Lower leg skin (tissue), 4 donors: ENCODE results near the gene ABCA10. TPM values are rescaled to one million over a fixed set of nuclear protein-coding genes. Genes with fewer than 3 reads are reported as not detected.
A peak's percentile ranks its signal among the peaks of the same experiment; 100 is the strongest.

ENCODE experiments used
- DNase-seq, 2 donors: peaks; one replicate each; pipeline ENCODE4 v3.0.0-alpha.2; 2019; ENCODE audit warnings: low spot score in 2 of 2
- H3K4me3 ChIP-seq: fragments of 200-600 bp; sonication (generic); 2 replicates; pipeline ENCODE4 v1.5.1; 2017; ENCODE audit warnings: mild to moderate bottlenecking, low read depth; ENCODE audit not compliant: poor library complexity, severe bottlenecking
- POLR2A ChIP-seq, 2 donors: fragments of 450-650 bp; IDR thresholded peaks; one replicate each; pipeline ENCODE4 v1.6.1; 2016 to 2017; ENCODE audit warnings: antibody characterized with exemption in 2 of 2, mild to moderate bottlenecking in 1 of 2, moderate library complexity in 1 of 2
- WGBS, 2 donors: methylation state at CpG; one replicate each; pipeline ENCODE4 v1.1.5; 2018; 5-methylcytosine and 5-hydroxymethylcytosine counted together
- intact Hi-C: fragments of 100-400 bp; cut with DNase I; formaldehyde crosslinking; loops from one replicate; pipeline ENCODE4 v1.15.0; 2023; ENCODE audit warnings: low total_unique reads
- total RNA-seq, 4 donors: library from RNA; depleted of rRNA; stranded (reverse); fragments of >200 nt; gene quantifications; one replicate each; pipeline ENCODE4 v1.1.0, GENCODE V29; 2016
- TF ChIP-seq, protein P1 (sequence below), 3 donors: fragments of 450-650 bp; IDR thresholded peaks; one replicate each; pipeline ENCODE4 v1.5.1; 2016; ENCODE audit warnings: antibody characterized with exemption in 3 of 3, mild to moderate bottlenecking in 3 of 3, moderate library complexity in 2 of 3

Gene ABCA10
- total RNA-seq, 4 donors from 2014 or later = 1.9 to 8.9 (median 3.6) TPM

GRCh38 chr17:69143151-69143550 is 85.5 kb downstream of the ABCA10 start:
- intact Hi-C loops = no loop called here
- TF ChIP-seq, protein P1, sequence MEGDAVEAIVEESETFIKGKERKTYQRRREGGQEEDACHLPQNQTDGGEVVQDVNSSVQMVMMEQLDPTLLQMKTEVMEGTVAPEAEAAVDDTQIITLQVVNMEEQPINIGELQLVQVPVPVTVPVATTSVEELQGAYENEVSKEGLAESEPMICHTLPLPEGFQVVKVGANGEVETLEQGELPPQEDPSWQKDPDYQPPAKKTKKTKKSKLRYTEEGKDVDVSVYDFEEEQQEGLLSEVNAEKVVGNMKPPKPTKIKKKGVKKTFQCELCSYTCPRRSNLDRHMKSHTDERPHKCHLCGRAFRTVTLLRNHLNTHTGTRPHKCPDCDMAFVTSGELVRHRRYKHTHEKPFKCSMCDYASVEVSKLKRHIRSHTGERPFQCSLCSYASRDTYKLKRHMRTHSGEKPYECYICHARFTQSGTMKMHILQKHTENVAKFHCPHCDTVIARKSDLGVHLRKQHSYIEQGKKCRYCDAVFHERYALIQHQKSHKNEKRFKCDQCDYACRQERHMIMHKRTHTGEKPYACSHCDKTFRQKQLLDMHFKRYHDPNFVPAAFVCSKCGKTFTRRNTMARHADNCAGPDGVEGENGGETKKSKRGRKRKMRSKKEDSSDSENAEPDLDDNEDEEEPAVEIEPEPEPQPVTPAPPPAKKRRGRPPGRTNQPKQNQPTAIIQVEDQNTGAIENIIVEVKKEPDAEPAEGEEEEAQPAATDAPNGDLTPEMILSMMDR (IDR thresholded peaks at IDR 0.05) = no peak
- TF ChIP-seq POLR2A (IDR thresholded peaks at IDR 0.05) = no peak
- no peak overlapping the region for H3K4me3 ChIP-seq
- WGBS, 2 donors = 83 to 92% methylated on average over 1 of the region's 1 CpG
- no peak for DNase-seq

DNA sequence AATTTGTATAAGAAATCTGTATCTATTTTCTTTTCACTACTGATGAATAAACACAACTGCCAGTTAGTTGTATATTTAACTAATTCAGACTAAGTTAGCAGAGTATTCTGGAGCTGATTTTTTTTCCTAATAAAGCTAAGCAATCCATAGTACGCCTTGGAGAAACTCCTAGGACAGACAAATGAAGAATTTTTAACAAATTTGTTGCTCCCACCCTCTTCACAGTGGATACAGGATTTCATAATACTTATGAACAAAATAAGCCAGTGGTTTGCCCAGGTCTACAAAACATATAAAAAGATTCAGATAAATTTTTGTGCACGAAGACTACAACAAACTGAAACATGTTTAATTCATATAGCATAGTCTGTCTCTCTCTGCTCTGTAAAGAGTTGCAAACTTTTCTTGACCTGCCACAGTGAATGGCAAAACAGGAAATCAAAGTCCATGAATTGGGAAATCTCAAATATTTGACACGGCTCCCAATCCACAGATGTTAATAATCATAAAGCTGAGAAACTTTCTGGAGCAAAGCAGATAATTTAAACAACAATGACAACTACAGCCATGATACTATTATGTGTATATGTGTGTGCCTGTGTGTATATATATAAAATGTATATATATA is 86.3 kb downstream of the ABCA10 start:
- H3K4me3 ChIP-seq = no peak overlapping the region
- intact Hi-C loops = no loop called here
- 40 to 43% methylated on average over 3 of the region's 3 CpGs for WGBS, 2 donors
- peak in 1 of 2 donors; percentile 40 for DNase-seq
- TF ChIP-seq, protein P1 (IDR thresholded peaks at IDR 0.05) = no peak
- TF ChIP-seq POLR2A (IDR thresholded peaks at IDR 0.05) = no peak

- DNase-seq = peak in 1 of 2 donors; percentile 43
- H3K4me3 ChIP-seq = no peak within 1 kb of the TSS
- 26 to 29% methylated on average over 4 of the region's 4 CpGs for WGBS, 2 donors
- TF ChIP-seq POLR2A (IDR thresholded peaks at IDR 0.05) = no peak
- TF ChIP-seq, protein P1 (IDR thresholded peaks at IDR 0.05) = no peak
- intact Hi-C loops = no loop called here
These were observed 87.0 kb downstream of the ABCA10 start, which contains the start of gene ABCA6 for GRCh38 chr17:69141431-69142174. TSS of gene ABCA6 (minus strand) at chr17:69141895. CDS start at chr17:69140703, 1,192 bp downstream.

GRCh38 chr17:69134112-69134511 is 94.5 kb downstream of the ABCA10 start:
- H3K4me3 ChIP-seq = no peak overlapping the region
- intact Hi-C loops = no loop called here
- DNase-seq = no peak
- 80 to 88% methylated on average over 3 of the region's 3 CpGs for WGBS, 2 donors
- TF ChIP-seq POLR2A (IDR thresholded peaks at IDR 0.05) = no peak
- TF ChIP-seq, protein P1 (IDR thresholded peaks at IDR 0.05) = no peak

DNA sequence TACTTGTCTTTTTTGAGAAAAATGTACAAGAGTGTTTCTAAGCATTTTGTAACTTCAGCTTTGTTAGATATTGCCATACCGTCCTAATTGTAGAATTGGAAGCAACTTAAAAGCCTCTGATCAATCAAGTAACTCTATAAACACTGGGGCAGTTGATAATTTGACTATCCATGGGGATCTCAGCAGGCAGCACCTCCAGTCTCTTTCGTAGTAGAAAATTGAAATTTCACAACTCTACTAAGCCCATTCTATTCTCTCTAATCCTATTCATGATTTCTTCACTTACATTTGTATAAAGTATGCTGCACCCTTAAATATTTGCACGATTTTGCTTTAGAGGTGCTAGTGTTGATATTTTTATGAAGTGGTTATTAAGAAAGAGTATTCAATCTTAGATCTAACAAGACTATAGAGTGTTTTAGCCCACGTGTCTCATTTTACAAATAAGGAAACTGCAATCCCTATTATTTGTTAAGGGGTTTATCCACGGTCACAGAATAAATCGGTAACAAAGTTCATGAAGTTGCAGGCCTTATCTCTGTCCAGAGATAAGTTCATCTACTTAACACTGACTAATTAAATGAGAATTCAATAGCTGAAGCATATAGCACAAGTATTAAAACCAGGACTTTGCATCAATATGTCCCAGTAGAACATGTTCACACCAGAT is 97.9 kb downstream of the ABCA10 start:
- H3K4me3 ChIP-seq = no peak overlapping the region
- TF ChIP-seq, protein P1 (IDR thresholded peaks at IDR 0.05) = no peak
- no peak for TF ChIP-seq POLR2A (IDR thresholded peaks at IDR 0.05)
- intact Hi-C loops = no loop called here
- DNase-seq = no peak
- WGBS, 2 donors = 85 to 86% methylated on average over 6 of the region's 6 CpGs
